PFSK-1 (cell line): ENCODE data around the gene ABCD1.

Source experiments
- POLR2AphosphoS5 ChIP-seq: IDR thresholded peaks from 2 replicates; pipeline ENCODE4 v1.6.1; 2012; ENCODE audit warnings: low read depth, mild to moderate bottlenecking, control low read depth, low read length, moderate library complexity
- REST ChIP-seq, 2 experiments: IDR thresholded peaks; 2 replicates each; pipeline versions ENCODE4 v1.6.1 to v1.8.0; 2011 to 2012; ENCODE audit warnings: low read depth in 2 of 2, low read length in 2 of 2, control low read depth in 1 of 2, inconsistent platforms in 1 of 2, mild to moderate bottlenecking in 1 of 2, moderate library complexity in 1 of 2; ENCODE audit not compliant: insufficient read depth in 1 of 2
- TAF1 ChIP-seq: IDR thresholded peaks from 2 replicates; pipeline ENCODE4 v1.6.1; 2012; ENCODE audit warnings: low read length, control low read depth, borderline replicate concordance; ENCODE audit not compliant: insufficient read depth

GRCh38 chrX:153725832-153726285, 1.2 kb downstream of the ABCD1 start:
- no peak for TF ChIP-seq TAF1
- TF ChIP-seq POLR2AphosphoS5 = no peak
- no peak for TF ChIP-seq REST (IDR thresholded peaks at IDR 0.05; ENCODE audit: insufficient read depth in 1 of 2, low read depth in 2 of 2, low read length in 2 of 2)
